Glutamatergic neuron (in vitro differentiated cells): ENCODE measurements around the gene STT3A. TPM values are rescaled to one million over a fixed set of nuclear protein-coding genes. Genes with fewer than 3 reads are reported as not detected.

ENCODE experiments used
- DNase-seq: peaks from one replicate; pipeline ENCODE4 v3.0.0; 2022
- H3K27ac Mint-ChIP-seq: one replicate; pipeline ENCODE4 v1.8.0; 2020; ENCODE audit warnings: mild to moderate bottlenecking, mixed read lengths, inconsistent platforms; ENCODE audit not compliant: unreplicated experiment
- H3K27me3 Mint-ChIP-seq: one replicate; pipeline ENCODE4 v1.8.0; 2020; ENCODE audit warnings: mild to moderate bottlenecking, moderate library complexity, mixed read lengths, inconsistent platforms; ENCODE audit not compliant: unreplicated experiment
- H3K36me3 Mint-ChIP-seq: one replicate; pipeline ENCODE4 v1.8.0; 2020; ENCODE audit warnings: mild to moderate bottlenecking, mixed read lengths, inconsistent platforms; ENCODE audit not compliant: unreplicated experiment
- H3K4me1 Mint-ChIP-seq: one replicate; pipeline ENCODE4 v1.8.0; 2020; ENCODE audit warnings: mild to moderate bottlenecking, low read depth, mixed read lengths, inconsistent platforms; ENCODE audit not compliant: unreplicated experiment
- H3K4me3 Mint-ChIP-seq: one replicate; pipeline ENCODE4 v1.8.0; 2020; ENCODE audit warnings: mild to moderate bottlenecking, mixed read lengths, inconsistent platforms; ENCODE audit not compliant: unreplicated experiment
- H3K9me3 Mint-ChIP-seq: one replicate; pipeline ENCODE4 v1.8.0; 2020; ENCODE audit warnings: mild to moderate bottlenecking, moderate library complexity, mixed read lengths, inconsistent platforms; ENCODE audit not compliant: unreplicated experiment
- CTCF ChIP-seq: fragments of 200-600 bp; sonication (generic); IDR thresholded peaks from one replicate; pipeline ENCODE4 v1.5.0; 2021; ENCODE audit not compliant: partially characterized antibody, unreplicated experiment
- total RNA-seq: library from RNA; stranded (reverse); fragmentation: NEBNext Ultra II Directional; extraction: Animal tissue kit (Norgen Biotek cat#: 25700); gene quantifications from one replicate; pipeline ENCODE4 v1.2.1, GENCODE V29; 2021; ENCODE audit not compliant: unreplicated experiment

STT3A gene
- total RNA-seq, 1 donor from 2014 or later = 68.0 TPM

GRCh38 chr11:125663910-125664309 is 71.3 kb downstream of the STT3A start:
- H3K9me3 Mint-ChIP-seq = no peaks in the 10 kb centered on the region
- no peak overlapping the region for H3K4me3 Mint-ChIP-seq
- no peak for DNase-seq
- no peak overlapping the region for H3K27ac Mint-ChIP-seq
- no peak for TF ChIP-seq CTCF
- no peaks in the 10 kb centered on the region for H3K4me1 Mint-ChIP-seq
- peaks cover 25% of the 10 kb centered on the region for H3K36me3 Mint-ChIP-seq
- H3K27me3 Mint-ChIP-seq = peaks cover 1% of the 10 kb centered on the region

- no peak overlapping the region for H3K27ac Mint-ChIP-seq
- no peaks in the 10 kb centered on the region for H3K4me1 Mint-ChIP-seq
- H3K36me3 Mint-ChIP-seq = peaks cover 25% of the 10 kb centered on the region
- no peak for DNase-seq
- H3K27me3 Mint-ChIP-seq = no peaks in the 10 kb centered on the region
- no peak for TF ChIP-seq CTCF
- no peak overlapping the region for H3K4me3 Mint-ChIP-seq
- no peaks in the 10 kb centered on the region for H3K9me3 Mint-ChIP-seq
Observed at GRCh38 chr11:125667151-125667550, 74.5 kb downstream of the STT3A start.

GRCh38 chr11:125670172-125670571 is 77.5 kb downstream of the STT3A start:
- Mint-ChIP-seq H3K27me3 (no peaks in the 10 kb centered on the region), H3K4me1 (no peaks in the 10 kb centered on the region), H3K9me3 (no peaks in the 10 kb centered on the region), H3K27ac (no peak overlapping the region), H3K4me3 (no peak overlapping the region), H3K36me3 (peaks cover 19% of the 10 kb centered on the region)
- no peak for TF ChIP-seq CTCF
- DNase-seq = no peak

- H3K4me1 Mint-ChIP-seq = no peaks in the 10 kb centered on the region
- no peak overlapping the region for H3K4me3 Mint-ChIP-seq
- H3K9me3 Mint-ChIP-seq = no peaks in the 10 kb centered on the region
Observed at GRCh38 chr11:125671561-125671960, 78.9 kb downstream of the STT3A start.

More at GRCh38 chr11:125671561-125671960, 78.9 kb downstream of the STT3A start:
- Mint-ChIP-seq H3K27me3 (no peaks in the 10 kb centered on the region), H3K27ac (no peak overlapping the region), H3K36me3 (peaks cover 8% of the 10 kb centered on the region)
- no peak for TF ChIP-seq CTCF
- no peak for DNase-seq

Other genes with a start within 250 kb of the STT3A start
- gene FEZ1, start 96.6 kb upstream of the STT3A start, total RNA-seq = 10.3 TPM
- gene EI24, start 23.4 kb upstream of the STT3A start, total RNA-seq = 63.3 TPM
- gene CHEK1, start 32.3 kb downstream of the STT3A start, total RNA-seq = 23.1 TPM
- gene ACRV1, start 88.0 kb downstream of the STT3A start, total RNA-seq = not detected
- not detected for gene PATE1, start 153.4 kb downstream of the STT3A start, total RNA-seq
- gene PATE2, start 186.0 kb downstream of the STT3A start, total RNA-seq = not detected
- gene PATE3, start 195.3 kb downstream of the STT3A start, total RNA-seq = not detected
- not detected for gene PATE4, start 240.5 kb downstream of the STT3A start, total RNA-seq